Mesenchymal stem cell (in vitro differentiated cells and primary cell): Measurements from ENCODE around the gene CNOT6L.
A peak's percentile ranks its signal among the peaks of the same experiment; 100 is the strongest.

Experiments
- DNase-seq: peaks from one replicate; pipeline ENCODE4 v3.0.0-alpha.2; 2013
- H2AFZ ChIP-seq: one replicate; pipeline ENCODE4 v1.6.1; 2013; ENCODE audit warnings: low read depth, mild to moderate bottlenecking, control low read depth, inconsistent platforms, low read length, moderate library complexity
- H2AK5ac ChIP-seq: 2 replicates; pipeline ENCODE4 v1.6.1; 2013; ENCODE audit warnings: low read length, moderate library complexity, mild to moderate bottlenecking, inconsistent platforms; ENCODE audit not compliant: severe bottlenecking
- H2BK120ac ChIP-seq: one replicate; pipeline ENCODE4 v1.6.1; 2013; ENCODE audit warnings: low read depth, mild to moderate bottlenecking, inconsistent platforms, low read length, moderate library complexity
- H2BK12ac ChIP-seq, 2 experiments: one replicate each; pipeline ENCODE4 v1.6.1; 2013; ENCODE audit warnings: inconsistent platforms in 2 of 2, low read length in 2 of 2, mild to moderate bottlenecking in 2 of 2, moderate library complexity in 2 of 2, control low read depth in 1 of 2
- H2BK15ac ChIP-seq: one replicate; pipeline ENCODE4 v1.6.1; 2013; ENCODE audit warnings: mild to moderate bottlenecking, low read depth, inconsistent platforms; ENCODE audit not compliant: poor library complexity, severe bottlenecking
- H2BK5ac ChIP-seq: 2 replicates; pipeline ENCODE4 v1.6.1; 2013; ENCODE audit warnings: low read depth, mild to moderate bottlenecking, low read length, control low read depth, inconsistent platforms; ENCODE audit not compliant: poor library complexity, severe bottlenecking
- H3K14ac ChIP-seq, 2 experiments: one replicate each; pipeline ENCODE4 v1.6.1; 2013; ENCODE audit warnings: inconsistent platforms in 2 of 2, low read length in 2 of 2, control low read depth in 1 of 2, mild to moderate bottlenecking in 1 of 2, moderate library complexity in 1 of 2
- H3K18ac ChIP-seq, 2 experiments: one replicate each; pipeline ENCODE4 v1.6.1; 2013; ENCODE audit warnings: inconsistent platforms in 2 of 2, low read length in 2 of 2, control low read depth in 1 of 2, low read depth in 1 of 2, mild to moderate bottlenecking in 1 of 2
- H3K23ac ChIP-seq, 2 experiments: one replicate each; pipeline ENCODE4 v1.6.1; 2013; ENCODE audit warnings: inconsistent platforms in 2 of 2, low read length in 2 of 2, mild to moderate bottlenecking in 2 of 2, moderate library complexity in 2 of 2, control low read depth in 1 of 2
- H3K27ac ChIP-seq: 2 replicates; pipeline ENCODE4 v1.5.1; 2013; ENCODE audit warnings: mild to moderate bottlenecking, moderate library complexity, low read length, control low read depth, inconsistent platforms; ENCODE audit not compliant: poor library complexity, severe bottlenecking
- H3K27me3 ChIP-seq, 2 experiments: 2 replicates each; pipeline versions ENCODE4 v1.6.1 to v1.7.0; 2013; ENCODE audit warnings: low read length in 2 of 2, mild to moderate bottlenecking in 2 of 2, moderate library complexity in 2 of 2, control low read depth in 1 of 2, inconsistent platforms in 1 of 2; ENCODE audit not compliant: control insufficient read depth in 1 of 2, insufficient read depth in 1 of 2
- H3K36me3 ChIP-seq, 2 experiments: 2 replicates each; pipeline versions ENCODE4 v1.6.1 to v1.7.0; 2013; ENCODE audit warnings: low read length in 2 of 2, control low read depth in 1 of 2, inconsistent platforms in 1 of 2, low read depth in 1 of 2, mild to moderate bottlenecking in 1 of 2; ENCODE audit not compliant: insufficient read depth in 2 of 2, control insufficient read depth in 1 of 2
- H3K4ac ChIP-seq, 2 experiments: one replicate each; pipeline ENCODE4 v1.6.1; 2013; ENCODE audit warnings: inconsistent platforms in 2 of 2, low read length in 2 of 2, mild to moderate bottlenecking in 2 of 2, moderate library complexity in 2 of 2, control low read depth in 1 of 2, low read depth in 1 of 2
- H3K4me1 ChIP-seq: 2 replicates; pipeline ENCODE4 v1.6.1; 2013; ENCODE audit warnings: low read depth, low read length, control low read depth; ENCODE audit not compliant: control insufficient read depth, insufficient read depth
- H3K4me2 ChIP-seq: 2 replicates; pipeline ENCODE4 v1.6.1; 2013; ENCODE audit warnings: low read length, mild to moderate bottlenecking, inconsistent platforms; ENCODE audit not compliant: poor library complexity, severe bottlenecking
- H3K4me3 ChIP-seq, 2 experiments: 2 replicates each; pipeline versions ENCODE4 v1.5.1 to v1.7.0; 2013; ENCODE audit warnings: low read length in 2 of 2, mild to moderate bottlenecking in 2 of 2, control low read depth in 1 of 2, low read depth in 1 of 2; ENCODE audit not compliant: insufficient read depth in 1 of 2
- H3K79me1 ChIP-seq: replicated peaks from 2 replicates; pipeline ENCODE4 v1.6.1; 2013; ENCODE audit warnings: mild to moderate bottlenecking, control low read depth, low read length, inconsistent platforms; ENCODE audit not compliant: poor library complexity, severe bottlenecking
- H3K9ac ChIP-seq: 2 replicates; pipeline ENCODE4 v1.7.0; 2013; ENCODE audit warnings: mild to moderate bottlenecking, low read length, moderate library complexity
- H3K9me3 ChIP-seq: 2 replicates; pipeline ENCODE4 v1.7.0; 2013; ENCODE audit warnings: mild to moderate bottlenecking, low read length; ENCODE audit not compliant: control insufficient read depth
- H4K8ac ChIP-seq: one replicate; pipeline ENCODE4 v1.6.1; 2013; ENCODE audit warnings: inconsistent platforms, mild to moderate bottlenecking, low read length, moderate library complexity
- H4K91ac ChIP-seq: one replicate; pipeline ENCODE4 v1.6.1; 2013; ENCODE audit warnings: mild to moderate bottlenecking, low read length, inconsistent platforms
- WGBS: methylation state at CpG from one replicate; pipeline ENCODE4 v1.1.7; 2013; ENCODE audit warnings: mixed read lengths; 5-methylcytosine and 5-hydroxymethylcytosine counted together

The CNOT6L gene

GRCh38 chr4:77820649-77821561, 1.7 kb upstream of the CNOT6L start:
- no peak overlapping the region for H2AFZ ChIP-seq
- H3K36me3 ChIP-seq, result no peaks in the 10 kb centered on the region
- no peak overlapping the region for H2AK5ac ChIP-seq
- no peak for DNase-seq
- H3K23ac ChIP-seq, result no peak overlapping the region
- no peak overlapping the region for H4K8ac ChIP-seq
- H3K4me1 ChIP-seq, result no peaks in the 10 kb centered on the region
- no peaks in the 10 kb centered on the region for H3K9me3 ChIP-seq
- no peak overlapping the region for H2BK120ac ChIP-seq
- H4K91ac ChIP-seq, result no peak overlapping the region
- no peak overlapping the region for H2BK15ac ChIP-seq
- H2BK5ac ChIP-seq, result no peak overlapping the region
- H3K27ac ChIP-seq, result peak overlapping the region; percentile 72
- H3K9ac ChIP-seq, result peak overlapping the region; percentile 88
- H3K18ac ChIP-seq, result no peak overlapping the region
- H2BK12ac ChIP-seq, result no peak overlapping the region
- peaks cover 0 to 2% of the 10 kb centered on the region in 2 experiments for H3K27me3 ChIP-seq
- peak overlapping the region; percentile 57 for H3K4me2 ChIP-seq
- no peak overlapping the region for H3K4ac ChIP-seq
- H3K79me1 ChIP-seq, result peaks cover 3% of the 10 kb centered on the region
- WGBS, result 65% methylated on average over 9 of the region's 14 CpGs
- peak overlapping the region; percentile 82 to 96 for H3K4me3 ChIP-seq
- no peak overlapping the region for H3K14ac ChIP-seq

- Histone ChIP-seq H3K14ac (peak overlapping the region in 1 of 2 experiments; percentile 89), H3K4me2 (peak overlapping the region; percentile 76), H3K79me1 (peaks cover 3% of the 10 kb centered on the region), H3K23ac (peak overlapping the region in 1 of 2 experiments; percentile 96), H2AK5ac (no peak overlapping the region), H2BK120ac (no peak overlapping the region), H2BK5ac (peak overlapping the region; percentile 93), H2BK12ac (peak overlapping the region; percentile 11 to 54), H3K9ac (peak overlapping the region; percentile 88), H3K4me3 (peak overlapping the region; percentile 82 to 96), H2AFZ (peak overlapping the region; percentile 99), H3K27ac (peak overlapping the region; percentile 83), H2BK15ac (peak overlapping the region; percentile 82), H3K4ac (peak overlapping the region; percentile 90 to 95), H3K36me3 (no peaks in the 10 kb centered on the region), H3K9me3 (no peaks in the 10 kb centered on the region), H3K27me3 (no peaks in the 10 kb centered on the region), H3K4me1 (no peaks in the 10 kb centered on the region), H3K18ac (peak overlapping the region; percentile 97 to 98), H4K8ac (peak overlapping the region; percentile 66), H4K91ac (peak overlapping the region; percentile 88)
- DNase-seq, result peak; percentile 87
- under 1% methylated on average over 61 of the region's 81 CpGs for WGBS
Measured at GRCh38 chr4:77819843-77820648, 878 bp upstream of the CNOT6L start.

- DNase-seq, result peak; percentile 30
- H2BK120ac ChIP-seq, result no peak overlapping the region
- H2AK5ac ChIP-seq, result no peak overlapping the region
- H3K36me3 ChIP-seq, result no peaks in the 10 kb centered on the region
- peak overlapping the region; percentile 90 to 96 for H3K4me3 ChIP-seq
- peak overlapping the region; percentile 97 to 98 for H3K18ac ChIP-seq
- H3K27ac ChIP-seq, result peak overlapping the region; percentile 85
- H3K23ac ChIP-seq, result peak overlapping the region in 1 of 2 experiments; percentile 96
- peak overlapping the region; percentile 99 for H2AFZ ChIP-seq
- H4K8ac ChIP-seq, result peak overlapping the region; percentile 66
- H3K9me3 ChIP-seq, result no peaks in the 10 kb centered on the region
- H3K79me1 ChIP-seq, result peaks cover 3% of the 10 kb centered on the region
- peak overlapping the region in 1 of 2 experiments; percentile 90 for H3K4ac ChIP-seq
- H2BK5ac ChIP-seq, result peak overlapping the region; percentile 93
- H4K91ac ChIP-seq, result no peak overlapping the region
- H3K27me3 ChIP-seq, result no peaks in the 10 kb centered on the region
- H3K4me2 ChIP-seq, result peak overlapping the region; percentile 76
- H2BK15ac ChIP-seq, result peak overlapping the region; percentile 82
- peak overlapping the region in 1 of 2 experiments; percentile 89 for H3K14ac ChIP-seq
- peak overlapping the region; percentile 88 for H3K9ac ChIP-seq
- WGBS, result 0% methylated on average over 9 of the region's 66 CpGs
- H2BK12ac ChIP-seq, result no peak overlapping the region
- H3K4me1 ChIP-seq, result no peaks in the 10 kb centered on the region
Measured at GRCh38 chr4:77819404-77819842, 255 bp upstream of the CNOT6L start.
